GM12872 (cell line): Measurements from ENCODE around the gene HOXD3.

Experiments used
- TF ChIP-seq, protein P1 (sequence below): IDR thresholded peaks from 3 replicates; pipeline ENCODE4 v1.5.1; 2011; ENCODE audit warnings: low read depth, mild to moderate bottlenecking, low read length, moderate library complexity; ENCODE audit not compliant: insufficient read depth

The HOXD3 gene

DNA sequence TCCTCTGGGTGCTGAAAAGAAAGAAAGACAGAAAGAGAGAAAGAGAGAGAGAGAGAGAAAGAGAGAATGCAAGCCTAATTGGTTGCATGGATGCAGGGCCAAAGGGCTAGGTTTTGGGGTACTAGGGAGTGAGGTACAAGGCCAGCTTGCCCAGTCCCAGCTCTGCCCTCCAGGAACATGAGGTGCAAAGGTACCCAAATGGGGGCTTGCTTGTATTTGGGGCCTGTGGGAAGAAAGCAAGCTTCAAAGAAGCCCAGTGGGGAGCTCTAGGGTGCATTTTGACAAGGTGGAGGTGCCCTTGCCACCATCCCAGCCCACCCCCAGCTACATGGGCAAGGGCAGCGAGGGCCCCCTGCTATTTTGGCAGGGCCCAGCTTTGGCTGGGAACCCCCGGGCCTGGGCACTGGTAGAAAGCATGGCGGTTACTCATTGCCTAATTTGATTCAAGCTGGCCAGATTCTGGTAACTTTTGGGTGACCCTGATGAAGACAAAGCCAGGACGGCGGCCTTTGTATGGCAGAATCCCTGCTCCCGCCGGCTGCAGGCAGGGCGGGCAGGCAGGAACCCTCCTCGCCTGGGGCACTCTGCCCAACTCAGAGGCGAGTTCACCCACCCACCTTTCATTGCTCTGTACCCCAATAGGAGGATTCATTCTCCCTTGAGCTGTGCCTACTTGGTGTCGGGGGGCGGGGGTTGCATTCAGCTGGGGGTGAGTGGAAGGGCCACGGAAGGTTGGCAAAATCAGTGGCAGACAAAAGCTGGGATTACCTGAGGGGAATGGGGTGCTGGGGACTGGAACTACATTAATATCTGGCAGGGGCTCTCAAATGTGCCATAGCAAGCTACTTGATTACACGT is 6.3 kb upstream of the HOXD3 start:
- TF ChIP-seq, protein P1, sequence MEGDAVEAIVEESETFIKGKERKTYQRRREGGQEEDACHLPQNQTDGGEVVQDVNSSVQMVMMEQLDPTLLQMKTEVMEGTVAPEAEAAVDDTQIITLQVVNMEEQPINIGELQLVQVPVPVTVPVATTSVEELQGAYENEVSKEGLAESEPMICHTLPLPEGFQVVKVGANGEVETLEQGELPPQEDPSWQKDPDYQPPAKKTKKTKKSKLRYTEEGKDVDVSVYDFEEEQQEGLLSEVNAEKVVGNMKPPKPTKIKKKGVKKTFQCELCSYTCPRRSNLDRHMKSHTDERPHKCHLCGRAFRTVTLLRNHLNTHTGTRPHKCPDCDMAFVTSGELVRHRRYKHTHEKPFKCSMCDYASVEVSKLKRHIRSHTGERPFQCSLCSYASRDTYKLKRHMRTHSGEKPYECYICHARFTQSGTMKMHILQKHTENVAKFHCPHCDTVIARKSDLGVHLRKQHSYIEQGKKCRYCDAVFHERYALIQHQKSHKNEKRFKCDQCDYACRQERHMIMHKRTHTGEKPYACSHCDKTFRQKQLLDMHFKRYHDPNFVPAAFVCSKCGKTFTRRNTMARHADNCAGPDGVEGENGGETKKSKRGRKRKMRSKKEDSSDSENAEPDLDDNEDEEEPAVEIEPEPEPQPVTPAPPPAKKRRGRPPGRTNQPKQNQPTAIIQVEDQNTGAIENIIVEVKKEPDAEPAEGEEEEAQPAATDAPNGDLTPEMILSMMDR: no peak

- TF ChIP-seq, protein P1: no peak
Measured at GRCh38 chr2:176151442-176152287, 5.4 kb upstream of the HOXD3 start, which contains the start of gene HOXD4. Gene HOXD4, plus strand, starts transcription at chr2:176151550. Its CDS starts 84 bp downstream, at chr2:176151634.

DNA sequence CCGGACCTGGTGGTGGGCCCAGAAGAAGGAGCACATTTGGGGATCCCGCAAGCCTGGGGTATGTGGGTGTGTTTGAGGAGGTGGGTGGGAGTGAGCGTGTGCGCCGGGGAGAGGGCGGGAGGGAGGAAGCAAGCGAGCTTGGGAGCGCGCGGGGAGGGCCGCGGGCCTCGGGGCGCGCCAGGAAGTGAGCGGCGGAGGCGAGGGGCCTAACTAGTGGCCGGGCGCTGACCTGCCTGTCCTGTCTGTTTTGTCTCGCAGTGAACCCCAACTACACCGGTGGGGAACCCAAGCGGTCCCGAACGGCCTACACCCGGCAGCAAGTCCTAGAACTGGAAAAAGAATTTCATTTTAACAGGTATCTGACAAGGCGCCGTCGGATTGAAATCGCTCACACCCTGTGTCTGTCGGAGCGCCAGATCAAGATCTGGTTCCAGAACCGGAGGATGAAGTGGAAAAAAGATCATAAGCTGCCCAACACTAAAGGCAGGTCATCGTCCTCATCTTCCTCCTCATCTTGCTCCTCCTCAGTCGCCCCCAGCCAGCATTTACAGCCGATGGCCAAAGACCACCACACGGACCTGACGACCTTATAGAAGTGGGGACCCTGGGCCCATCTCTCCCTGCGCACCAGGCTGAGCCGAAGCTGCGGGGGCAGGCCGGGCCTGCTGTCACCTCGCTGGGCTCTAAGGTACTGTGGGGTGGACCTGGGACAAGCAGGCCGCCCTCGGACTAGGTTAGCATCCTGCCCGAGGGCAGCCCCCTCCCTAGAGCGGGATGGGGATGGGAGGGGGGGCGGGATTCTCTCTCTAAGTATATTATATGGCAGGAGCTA is 4.5 kb upstream of the HOXD3 start:
- TF ChIP-seq, protein P1: no peak

DNA sequence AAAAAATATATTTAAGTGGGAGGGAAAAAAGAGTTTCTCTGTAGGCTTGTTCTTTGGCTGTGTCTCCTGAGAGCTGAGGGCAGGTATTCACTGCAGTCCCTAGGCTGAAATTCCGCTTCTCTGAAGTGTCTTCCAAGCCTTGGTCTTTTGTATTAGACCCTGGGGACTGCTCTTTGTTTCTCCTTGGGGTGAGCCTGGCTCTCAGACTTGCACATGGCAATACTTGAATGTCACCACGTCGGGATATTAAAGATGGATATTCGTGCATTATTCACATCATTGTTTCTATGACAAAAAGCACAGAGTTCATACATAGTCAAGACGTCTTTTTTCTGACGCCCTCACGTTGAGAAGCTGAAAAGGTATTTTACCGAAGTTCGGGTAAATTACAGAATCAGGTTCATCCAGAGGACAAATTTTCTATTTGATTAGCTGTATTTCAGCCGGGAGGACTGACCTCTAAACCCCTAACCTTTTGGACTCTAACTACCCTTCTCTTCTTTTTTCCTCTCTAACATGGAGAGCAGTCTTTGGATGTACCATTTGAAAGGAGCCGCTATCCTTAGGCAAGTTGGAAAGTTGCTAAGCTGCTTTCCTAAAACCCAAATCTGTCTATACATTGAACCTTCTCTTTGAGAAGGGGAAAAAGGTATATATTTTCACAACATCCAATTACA is 2.4 kb upstream of the HOXD3 start:
- TF ChIP-seq, protein P1: no peak

- TF ChIP-seq, protein P1: no peak
Measured at GRCh38 chr2:176155356-176156044, 1.6 kb upstream of the HOXD3 start.

GRCh38 chr2:176156301-176156806 is 753 bp upstream of the HOXD3 start:
- TF ChIP-seq, protein P1: no peak
